HUDEP-2 (cell line): ENCODE measurements around the gene MESD.

ENCODE experiments used
- DNase-seq, 76 experiments: peaks; one replicate each; lab custom pipeline; 2025; ENCODE audit not compliant: unreplicated experiment in 76 of 76; lab: John Stamatoyannopoulos, UW

The MESD gene

DNA sequence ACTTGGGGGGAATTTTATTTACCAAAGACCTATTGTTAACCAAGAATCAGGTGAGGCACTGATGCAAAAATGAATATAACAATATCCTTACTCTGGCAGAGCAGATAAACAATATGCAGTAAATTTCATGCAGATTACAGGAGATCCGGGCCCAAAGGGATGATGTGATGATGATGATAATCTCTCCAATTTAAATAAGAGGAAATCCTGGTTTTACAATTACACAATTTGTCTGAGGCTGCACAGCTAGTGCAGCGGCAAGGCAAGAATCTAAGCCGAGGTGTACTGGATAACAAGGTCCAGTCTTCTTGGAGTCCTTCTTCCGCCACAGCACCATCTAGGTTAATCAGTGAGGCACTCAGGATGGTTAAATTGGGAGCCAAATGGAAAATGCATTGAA lies 2.4 kb upstream of the MESD start:
- no peak for DNase-seq

DNA sequence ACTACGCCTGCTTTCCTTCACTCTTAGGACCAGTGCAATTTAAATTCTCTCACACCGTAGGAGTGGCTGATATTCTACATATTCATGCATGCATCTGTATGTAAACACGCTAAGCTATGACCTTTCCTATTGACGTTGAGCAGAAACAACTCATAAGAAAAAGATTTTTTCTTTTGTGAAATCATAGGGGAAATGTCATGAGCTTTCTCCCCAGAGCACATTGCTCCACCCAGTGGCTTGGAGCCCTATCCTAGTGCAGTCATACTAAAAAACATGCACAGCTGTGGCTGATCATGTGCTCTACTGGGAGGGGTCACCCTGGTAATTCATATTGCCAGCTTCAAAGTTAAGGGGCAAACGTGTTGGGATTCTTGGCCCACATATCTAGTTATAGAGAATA lies 1.8 kb upstream of the MESD start:
- DNase-seq, result peak in 23 of 76 experiments; percentile 2 to 49 (median 23)

DNA sequence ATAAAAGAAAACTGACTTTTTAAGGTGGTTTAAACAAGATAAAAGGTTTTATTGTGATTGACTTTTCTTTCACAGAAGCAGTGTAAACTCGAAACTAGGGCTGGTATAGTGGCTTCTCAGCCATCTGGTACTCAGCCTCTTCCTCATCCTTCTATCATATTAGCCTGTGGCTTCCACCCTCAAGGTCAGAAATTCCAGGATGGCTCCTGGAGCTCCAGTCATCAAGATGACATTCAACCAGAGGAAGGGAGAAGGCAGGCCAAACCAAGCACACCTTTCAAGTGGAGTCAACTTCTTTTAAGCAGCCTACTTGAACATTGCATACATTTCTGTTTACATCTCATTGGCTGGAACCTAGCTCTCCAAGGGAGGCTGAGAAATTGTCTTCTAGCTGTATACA lies 1.3 kb upstream of the MESD start:
- DNase-seq, result no peak

DNA sequence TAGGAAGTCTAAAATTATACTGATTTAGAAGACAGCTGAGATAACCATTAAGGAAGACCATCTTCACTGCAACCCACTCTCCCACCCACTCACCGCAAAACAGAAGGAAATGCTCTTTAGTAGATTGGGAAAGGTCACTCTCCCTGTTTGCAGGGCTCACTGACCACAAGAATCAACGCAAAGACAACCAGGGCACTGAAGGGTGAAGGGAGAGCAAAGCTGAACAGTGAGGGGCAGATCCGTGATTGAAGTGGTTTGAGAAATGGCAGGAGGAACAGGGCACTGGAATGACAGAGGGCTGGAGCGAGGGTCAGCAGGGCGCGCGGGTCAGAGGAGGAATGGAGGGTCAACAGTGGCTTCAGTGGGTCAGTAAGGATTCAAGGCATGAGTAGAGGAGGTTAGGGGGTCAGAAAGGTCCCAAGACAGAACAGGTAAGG lies 520 bp downstream of the MESD start:
- no peak for DNase-seq

DNA sequence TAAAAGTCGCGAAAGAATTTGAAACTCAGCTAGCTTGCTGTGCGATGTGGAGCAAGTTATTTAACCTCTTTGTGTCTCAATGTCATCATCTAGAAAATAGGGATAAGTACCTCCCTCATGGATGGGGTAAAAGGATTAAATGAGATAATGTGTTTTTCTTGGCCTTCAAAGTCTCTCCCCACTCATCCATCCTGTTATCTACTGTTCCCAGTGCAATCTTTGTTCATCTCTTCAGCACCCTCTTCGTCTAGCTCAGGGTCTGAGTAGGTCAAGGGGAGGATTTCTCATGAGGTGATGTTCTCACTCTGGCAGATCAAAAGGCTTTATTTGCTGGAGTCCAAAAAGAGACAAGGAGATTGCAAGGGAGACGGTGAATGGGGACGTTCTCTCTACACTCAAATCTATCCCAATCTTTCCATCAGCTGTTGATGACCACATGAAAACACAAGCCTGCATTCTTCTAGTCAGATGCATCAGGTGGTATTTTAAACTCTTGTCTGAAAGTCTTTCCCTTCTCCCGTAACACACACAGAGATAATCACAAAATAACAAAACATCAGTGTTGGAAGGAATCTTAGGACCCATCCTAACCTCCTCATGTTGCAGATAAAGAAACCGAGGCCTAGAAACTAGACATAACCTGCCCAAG lies 1.3 kb downstream of the MESD start:
- no peak for DNase-seq

DNA sequence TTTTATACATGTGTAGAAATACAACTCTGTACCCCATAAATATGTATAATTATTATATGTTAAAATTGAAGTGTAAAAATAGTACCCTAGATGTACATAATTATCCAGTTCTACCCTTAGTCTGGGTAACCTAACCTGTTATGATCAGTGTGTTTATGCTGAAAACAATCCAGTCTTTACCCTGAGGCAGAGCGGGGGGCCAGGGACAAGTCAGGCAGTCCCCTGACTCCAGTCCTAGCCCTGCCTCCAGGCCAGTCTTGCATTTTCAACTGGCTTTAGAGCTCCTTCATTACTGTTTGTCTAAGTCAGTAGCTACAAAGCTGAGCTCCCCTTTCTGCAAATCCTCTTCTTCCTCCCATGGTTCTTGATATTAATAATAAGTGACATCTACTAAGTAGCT lies 3.1 kb downstream of the MESD start:
- no peak for DNase-seq

DNA sequence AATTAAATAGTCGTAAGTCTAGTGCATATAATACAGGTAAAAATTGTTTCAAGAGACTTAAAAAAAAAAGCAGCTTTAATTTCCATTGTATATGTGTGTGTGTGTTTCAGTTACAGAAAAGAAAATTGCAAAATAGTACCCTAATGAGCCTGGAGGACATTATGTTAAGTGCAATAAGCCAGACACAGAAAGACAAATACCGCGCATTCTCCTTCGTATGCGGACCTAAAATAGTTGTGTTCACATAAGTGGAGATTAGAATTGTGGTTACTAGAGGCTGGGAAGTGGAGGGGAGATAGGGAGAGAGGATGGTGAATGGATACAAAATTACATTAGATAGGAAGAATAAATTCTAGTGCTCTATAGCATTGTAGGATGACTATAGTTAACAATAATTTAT lies 3.6 kb downstream of the MESD start:
- DNase-seq, result no peak

DNA sequence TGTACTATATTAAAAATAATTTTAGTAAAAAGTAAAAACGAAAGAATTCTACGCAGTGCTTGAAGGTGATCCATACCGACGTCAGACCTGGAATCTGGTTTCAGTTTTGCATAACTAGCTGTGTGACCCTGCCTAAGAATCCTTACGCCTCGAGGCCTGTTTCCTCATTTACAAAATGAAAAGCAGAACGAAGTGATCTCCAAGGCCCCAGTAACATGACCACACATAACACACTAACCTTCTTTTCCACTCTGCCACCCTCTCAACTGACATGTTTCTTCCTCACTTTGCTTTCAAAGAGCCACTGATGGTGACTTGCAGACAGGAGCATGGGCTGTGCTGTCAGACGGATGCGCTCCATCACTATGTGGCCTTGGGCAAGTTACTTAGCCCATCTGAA lies 4.8 kb downstream of the MESD start:
- DNase-seq, result no peak

DNA sequence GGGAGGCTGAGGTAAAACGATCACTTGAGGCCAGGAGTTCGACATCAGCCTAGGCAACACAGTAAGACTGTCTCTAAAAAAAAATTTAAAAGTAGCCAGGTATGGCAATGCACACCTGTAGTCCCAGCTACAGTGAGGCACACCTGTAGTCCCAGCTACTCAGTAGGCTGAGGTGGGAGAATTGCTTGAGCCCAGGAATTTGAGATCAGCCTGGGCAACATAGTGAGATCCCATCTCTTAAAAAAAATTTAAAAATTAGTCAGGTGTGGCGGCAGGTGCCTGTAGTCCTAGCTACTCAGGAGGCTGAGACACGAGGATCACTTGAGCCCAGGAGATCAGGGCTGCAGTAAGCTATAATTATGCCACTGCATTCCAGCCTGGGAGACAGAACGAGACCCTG lies 6.8 kb downstream of the MESD start:
- no peak for DNase-seq

DNA sequence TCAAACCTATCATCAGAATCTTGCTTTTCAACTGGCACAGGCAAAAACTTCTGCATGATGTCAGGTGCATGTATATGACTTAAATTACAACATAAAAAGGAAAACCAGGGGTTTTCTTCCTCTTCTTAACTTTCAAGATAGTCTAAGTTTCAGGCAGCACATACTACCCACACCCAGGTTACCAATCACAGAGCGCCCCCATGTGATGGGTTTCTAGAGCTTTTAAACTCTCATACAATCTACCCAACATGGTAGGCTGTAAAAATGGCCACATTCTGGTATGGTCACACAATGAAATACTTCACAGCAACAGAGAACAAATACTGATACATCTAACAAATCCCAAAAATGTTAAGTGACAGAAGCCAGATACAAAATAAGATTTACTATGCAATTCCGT lies 7.4 kb downstream of the MESD start:
- no peak for DNase-seq

DNA sequence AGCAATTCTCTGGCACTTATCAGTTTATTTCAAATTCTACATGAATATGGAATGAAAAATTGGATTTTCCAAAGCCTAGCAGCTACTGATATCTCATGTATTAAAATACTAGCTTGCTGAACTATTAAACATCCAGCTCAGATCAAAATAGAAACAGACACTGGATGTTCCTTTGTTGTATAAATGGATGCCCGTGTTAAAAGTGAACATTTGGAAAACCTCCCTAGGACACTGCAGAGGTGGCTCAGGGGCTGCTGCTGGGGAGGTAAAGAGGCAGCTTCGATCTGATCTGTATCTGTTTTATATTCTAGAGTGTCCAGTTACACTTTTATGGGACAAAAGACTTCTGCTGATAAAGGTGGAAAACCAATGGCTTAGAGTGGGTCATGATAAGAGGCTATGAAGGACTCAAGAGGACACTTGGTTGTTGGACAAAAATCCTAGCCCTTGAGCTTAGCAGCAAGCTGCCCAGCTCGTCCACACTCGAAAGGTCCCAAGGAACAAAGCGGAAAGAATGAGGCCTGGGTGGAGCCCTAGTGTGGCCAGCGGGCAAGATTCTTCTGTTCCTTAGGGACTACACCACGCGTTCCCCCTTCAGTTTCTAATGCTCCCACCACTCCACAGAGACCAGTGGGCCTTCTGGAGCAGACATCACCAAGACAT lies 9.9 kb downstream of the MESD start:
- no peak for DNase-seq

DNA sequence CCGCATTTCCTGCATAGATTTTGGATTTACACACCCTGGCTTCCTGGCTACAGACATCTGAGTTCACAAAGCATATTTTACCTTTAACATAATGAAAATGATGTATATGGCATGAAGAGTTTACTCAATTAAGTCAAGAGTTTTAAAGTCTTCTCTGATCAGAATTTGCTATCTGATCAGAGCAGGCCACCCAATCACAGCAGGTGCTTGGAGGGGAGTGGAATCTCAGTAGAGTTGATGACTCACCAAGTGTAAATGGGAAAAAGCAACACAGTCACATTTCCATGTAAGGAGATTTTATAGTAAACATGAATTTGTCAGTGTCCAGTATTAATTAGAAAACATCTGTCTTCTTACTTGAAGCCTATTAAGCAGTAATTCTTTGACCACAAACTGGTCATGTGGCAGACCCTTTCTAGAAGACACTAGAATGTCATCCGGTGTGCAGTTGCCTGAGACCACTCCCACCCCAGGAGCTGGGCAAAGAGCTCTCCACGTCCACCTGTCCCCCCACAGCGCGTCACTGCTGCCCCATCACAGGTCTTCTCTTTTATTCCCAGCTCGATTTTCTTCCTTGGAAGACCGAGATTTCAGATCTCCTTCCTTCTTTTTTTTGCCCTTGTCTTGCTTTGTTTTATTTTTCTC lies 10.8 kb downstream of the MESD start:
- DNase-seq, result no peak

DNA sequence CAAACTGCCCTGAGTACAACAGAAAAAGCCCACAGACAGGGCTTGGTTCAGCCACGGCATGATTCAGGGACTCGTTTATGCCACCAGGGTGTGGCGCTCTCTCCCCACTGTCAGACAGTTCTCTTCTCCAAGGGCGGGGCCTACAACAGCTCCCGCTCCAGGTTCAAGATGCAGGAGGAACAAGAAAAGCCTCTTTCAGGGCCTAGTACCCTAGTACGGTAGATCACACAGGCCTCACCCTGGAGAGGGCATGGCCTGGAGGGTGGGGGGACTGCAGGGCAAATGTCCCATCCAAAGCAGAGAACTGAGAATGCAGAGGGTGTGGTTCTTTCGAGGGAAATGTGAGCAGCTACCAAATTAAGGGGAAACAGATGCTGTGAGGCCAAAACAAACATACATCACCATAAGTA lies 12.0 kb downstream of the MESD start:
- peak in 39 of 76 experiments; percentile 4 to 60 (median 28) for DNase-seq

DNA sequence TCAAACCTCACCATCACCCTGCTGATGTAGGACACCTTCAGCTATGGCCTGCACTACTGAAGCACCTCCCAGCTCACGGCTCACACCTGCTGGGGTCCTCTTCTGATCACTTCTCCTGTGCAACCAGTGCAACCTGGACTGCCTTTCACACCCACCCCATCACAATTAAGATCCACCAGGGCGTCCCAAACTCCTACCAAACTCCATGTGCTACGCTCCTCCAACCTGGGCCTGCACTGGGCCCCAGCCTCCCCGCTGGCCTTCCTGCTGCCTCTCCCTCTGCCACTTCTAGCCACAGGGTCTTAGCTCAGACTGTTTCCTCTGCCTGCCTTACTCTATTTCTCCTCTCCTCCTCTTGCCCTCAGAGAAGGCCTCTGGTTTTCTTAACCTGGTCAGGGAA lies 12.8 kb downstream of the MESD start:
- DNase-seq, result no peak

DNA sequence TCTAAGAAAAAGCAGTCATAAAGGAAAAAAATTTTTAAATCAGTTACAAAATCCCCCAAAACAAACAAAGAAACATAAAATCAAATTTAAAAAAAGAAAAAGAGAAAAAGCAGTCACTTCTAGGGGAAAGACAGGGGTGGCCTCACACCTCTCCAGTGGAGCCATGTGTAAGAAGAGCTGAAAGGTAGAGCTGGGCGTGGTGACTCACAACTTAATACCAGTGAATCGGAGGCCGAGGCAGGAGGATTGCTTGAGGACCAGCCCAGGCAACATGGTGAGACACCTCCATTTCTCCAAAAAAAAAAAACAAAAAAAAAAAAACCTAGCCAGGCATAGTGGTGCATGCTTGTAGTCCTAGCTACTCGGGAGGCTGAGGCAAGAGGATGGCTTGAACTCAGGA lies 14.7 kb downstream of the MESD start:
- no peak for DNase-seq

DNA sequence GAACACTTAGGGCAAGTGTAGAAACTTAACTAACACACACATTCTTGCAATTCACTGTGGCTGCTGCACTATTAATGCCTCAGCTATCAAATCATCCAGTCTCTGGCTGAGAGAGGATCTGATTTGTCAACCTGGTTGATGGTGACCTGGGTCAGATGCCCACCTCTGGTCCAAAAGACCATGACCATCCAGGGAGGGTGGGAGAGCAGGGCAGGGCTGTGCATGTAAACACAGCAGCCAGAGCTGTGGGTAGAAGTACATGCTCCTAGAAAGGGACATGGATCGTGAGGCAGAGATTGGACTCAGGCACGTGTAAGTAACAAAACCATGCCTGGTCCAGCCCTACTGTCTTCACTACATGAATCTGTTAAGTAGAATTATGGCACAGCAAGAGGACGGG lies 17.3 kb downstream of the MESD start:
- DNase-seq, result no peak

DNA sequence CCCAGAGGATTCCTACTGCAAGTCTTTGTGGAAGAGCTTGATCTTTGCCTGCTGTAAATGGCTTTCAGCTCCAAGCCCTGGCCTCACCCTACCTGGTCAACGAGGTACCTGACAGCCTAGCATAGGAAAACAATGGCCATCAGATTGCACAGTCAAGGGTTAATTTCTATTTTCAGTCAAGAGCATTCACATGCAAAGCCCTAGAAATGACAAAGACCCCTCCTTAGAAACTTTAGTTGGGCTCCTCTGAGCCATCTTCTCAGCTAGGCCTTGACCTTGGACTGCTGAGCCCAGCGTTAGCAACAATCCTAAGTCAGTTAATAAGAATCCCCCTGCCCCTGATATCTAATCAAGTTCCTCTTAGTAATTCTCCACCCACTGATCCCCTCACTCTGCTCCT lies 18.5 kb downstream of the MESD start:
- DNase-seq, result no peak

DNA sequence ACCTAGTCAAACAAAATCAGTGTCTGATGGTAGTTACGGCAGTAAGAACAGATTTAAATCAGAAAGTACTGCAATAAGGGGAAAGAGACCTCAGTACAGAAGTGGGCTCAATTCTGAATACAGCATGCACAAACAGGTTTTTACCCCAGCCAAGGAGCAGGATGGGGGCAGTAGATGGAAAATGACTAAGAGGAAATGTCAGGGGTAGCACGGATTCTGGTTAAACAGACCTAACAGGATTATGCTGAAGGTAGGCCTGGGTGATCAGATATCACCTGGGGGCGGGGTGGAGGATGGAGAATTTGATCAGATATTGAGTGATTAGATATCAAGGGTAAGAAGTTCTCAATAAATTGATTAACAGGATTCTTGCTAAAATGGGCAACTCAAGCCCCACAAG lies 19.0 kb downstream of the MESD start:
- DNase-seq, result no peak

DNA sequence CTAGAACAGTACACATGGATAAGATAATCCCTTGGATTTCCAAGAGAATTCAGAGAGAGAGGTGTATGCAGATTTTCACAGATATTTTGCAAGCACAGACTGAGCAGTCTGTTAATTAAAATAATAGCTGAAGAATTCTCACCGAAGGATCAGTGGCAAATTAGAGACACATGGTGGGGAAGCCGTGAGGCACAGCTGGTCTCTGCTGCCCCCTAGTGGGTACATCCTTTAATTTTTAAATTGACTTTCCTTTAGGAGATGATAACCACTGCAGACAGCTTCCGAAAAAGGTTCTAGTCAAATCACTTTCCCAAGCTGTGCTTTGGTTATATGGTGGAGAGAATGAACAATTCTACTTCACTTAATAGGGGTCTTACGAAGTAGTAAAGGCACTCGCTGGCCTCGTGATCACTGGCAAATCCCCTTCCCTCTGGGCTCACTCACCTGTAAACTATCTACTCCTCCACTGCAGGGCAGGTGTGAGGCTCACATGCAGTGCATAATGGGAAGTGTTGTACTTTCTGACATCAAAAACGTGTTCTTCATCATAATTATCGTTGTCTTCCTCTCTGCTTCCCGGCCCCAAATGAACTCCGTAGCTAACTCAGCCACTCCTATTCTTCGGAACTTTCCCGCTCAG lies 19.5 kb downstream of the MESD start:
- peak in 53 of 76 experiments; percentile 6 to 76 (median 47) for DNase-seq

DNA sequence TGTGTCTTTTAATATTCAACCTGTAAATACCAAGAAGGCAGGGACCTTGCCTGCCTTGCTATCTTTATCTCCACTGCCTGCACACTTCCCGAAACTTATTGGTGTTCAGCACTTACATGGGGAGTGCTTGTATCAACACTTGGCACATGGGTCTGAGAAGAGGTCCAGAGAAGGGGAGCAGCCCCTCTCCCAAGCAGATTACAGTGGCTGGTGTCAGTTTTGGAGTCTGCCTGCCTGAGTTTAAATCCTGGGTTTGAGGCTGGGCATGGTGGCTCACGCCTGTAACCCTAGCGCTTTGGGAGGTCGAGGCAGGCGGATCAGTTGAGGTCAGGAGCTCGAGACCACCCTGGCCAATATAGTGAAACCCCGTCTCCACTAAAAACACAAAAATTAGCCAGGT lies 20.3 kb downstream of the MESD start:
- no peak for DNase-seq

DNA sequence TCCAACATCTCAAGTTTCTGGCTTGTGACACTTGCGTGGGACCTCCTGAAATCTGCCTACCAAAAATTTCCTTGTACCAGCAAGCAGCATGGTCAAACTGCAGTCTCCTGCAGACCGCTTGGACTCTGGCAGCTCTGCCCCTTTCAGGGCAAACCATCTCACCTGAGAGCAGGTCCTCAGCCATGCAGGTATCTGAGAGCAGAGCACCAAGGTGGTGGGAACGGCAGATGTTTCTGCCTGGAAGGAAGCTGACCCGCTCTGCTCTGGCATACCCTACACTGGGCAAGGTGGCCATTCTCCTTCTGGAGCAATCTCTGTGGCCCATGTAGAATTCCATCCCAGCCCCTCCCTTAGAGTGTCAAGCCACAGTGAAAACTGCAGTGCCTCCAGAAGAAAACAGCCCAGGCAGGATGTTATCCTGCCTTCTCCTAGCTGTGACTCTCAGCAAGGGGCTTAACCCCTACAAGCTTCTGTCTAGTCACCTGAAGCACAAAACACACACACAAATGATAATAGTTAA lies 21.6 kb downstream of the MESD start:
- DNase-seq, result no peak
